SK-N-MC (cell line): ENCODE results near the gene ZMYND15.

ENCODE experiments used
- EZH2 ChIP-seq: fragments of 200-600 bp; sonication (generic); IDR thresholded peaks from one replicate; pipeline ENCODE4 v1.6.1; 2017; ENCODE audit warnings: antibody characterized with exemption
- POLR2AphosphoS5 ChIP-seq: IDR thresholded peaks from 2 replicates; pipeline ENCODE4 v1.6.1; 2012; ENCODE audit warnings: mild to moderate bottlenecking, low read depth, low read length, borderline replicate concordance

DNA sequence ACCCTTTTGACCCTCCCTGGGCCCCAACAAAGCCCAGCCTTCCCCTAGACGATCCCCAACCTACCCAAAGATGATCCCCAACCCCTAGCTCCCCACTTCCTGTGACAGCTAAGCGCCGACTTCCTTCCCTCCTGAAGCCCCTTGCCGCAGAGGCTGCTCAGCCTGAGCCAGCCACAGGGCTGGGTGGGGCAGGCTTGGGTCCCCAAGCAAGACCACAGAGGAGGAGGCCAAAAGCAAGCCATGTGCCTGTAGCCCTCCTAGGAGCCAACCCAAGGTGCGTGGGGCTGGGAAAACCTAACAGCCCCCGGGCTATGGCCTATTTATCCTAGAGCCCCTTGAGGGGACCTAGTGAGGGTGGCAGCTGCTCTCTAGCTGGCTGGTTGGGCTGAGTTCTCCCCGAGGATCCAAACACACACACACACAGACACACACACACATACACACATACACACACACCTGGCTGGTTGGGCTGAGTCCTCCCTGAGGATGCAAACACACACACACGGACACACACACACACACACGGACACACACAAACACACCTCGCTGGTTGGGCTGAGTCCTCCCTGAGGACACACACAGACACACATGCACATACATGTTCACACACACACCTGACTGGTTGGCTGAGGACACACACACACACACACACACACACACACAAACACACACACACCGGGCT is 24.4 kb upstream of the ZMYND15 start:
- TF ChIP-seq POLR2AphosphoS5 = no peak
- no peak for TF ChIP-seq EZH2
